ENCODE results near the gene GRHL1.

Gene GRHL1

GRCh38 chr2:9954136-9954535, 2.6 kb downstream of the GRHL1 start:
- Histone ChIP-seq H3K9ac (ENCODE audit: low read depth, low read length) (no peak overlapping the region), H3K27me3 (ENCODE audit: insufficient read depth, low read length, poor library complexity) (no peaks in the 10 kb centered on the region), H3K4me3 (ENCODE audit: low read depth in 1 of 2, low read length in 2 of 2) (no peak overlapping the region), H2AFZ (ENCODE audit: low read depth, low read length) (no peak overlapping the region), H3K27ac (ENCODE audit: low read length) (no peak overlapping the region), H3K79me2 (ENCODE audit: insufficient read depth, low read length) (peaks cover 3% of the 10 kb centered on the region; the same call in 1 of the 2 replicates), H3K36me3 (ENCODE audit: insufficient read depth, low read length) (peaks cover 4% of the 10 kb centered on the region; the same call in 1 of the 2 replicates), H4K20me1 (ENCODE audit: insufficient read depth, low read length) (no peaks in the 10 kb centered on the region), H3K4me1 (ENCODE audit: insufficient read depth, low read length) (peaks cover 26% of the 10 kb centered on the region), H3K9me3 (ENCODE audit: insufficient read depth, low read length, severe bottlenecking) (no peaks in the 10 kb centered on the region), H3K4me2 (ENCODE audit: insufficient read depth, low read length) (no peak overlapping the region)
- TF ChIP-seq EZH2 (IDR thresholded peaks at IDR 0.05; ENCODE audit: borderline replicate concordance, low read depth, low read length, severe bottlenecking) (no peak), CTCF (IDR thresholded peaks at IDR 0.05; ENCODE audit: borderline replicate concordance, extremely low read depth, low read length, poor library complexity, severe bottlenecking) (no peak)
- DNase-seq (no peak), ATAC-seq (ENCODE audit: insufficient read depth, low read depth) (no peak)

GRCh38 chr2:9958057-9958456, 6.6 kb downstream of the GRHL1 start:
- no peaks in the 10 kb centered on the region for H3K9me3 ChIP-seq (ENCODE audit: insufficient read depth, low read length, severe bottlenecking)
- H4K20me1 ChIP-seq (ENCODE audit: insufficient read depth, low read length) = no peaks in the 10 kb centered on the region
- ATAC-seq (ENCODE audit: insufficient read depth, low read depth) (no peak), DNase-seq (no peak)
- peaks cover 7% of the 10 kb centered on the region; the same call in 1 of the 2 replicates for H3K4me1 ChIP-seq (ENCODE audit: insufficient read depth, low read length)
- H3K36me3 ChIP-seq (ENCODE audit: insufficient read depth, low read length) = peaks cover 10% of the 10 kb centered on the region; the same call in 1 of the 2 replicates
- TF ChIP-seq EZH2 (IDR thresholded peaks at IDR 0.05; ENCODE audit: borderline replicate concordance, low read depth, low read length, severe bottlenecking) (no peak), CTCF (IDR thresholded peaks at IDR 0.05; ENCODE audit: borderline replicate concordance, extremely low read depth, low read length, poor library complexity, severe bottlenecking) (no peak)
- no peaks in the 10 kb centered on the region for H3K27me3 ChIP-seq (ENCODE audit: insufficient read depth, low read length, poor library complexity)
- H3K27ac ChIP-seq (ENCODE audit: low read length) = no peak overlapping the region
- no peak overlapping the region for H3K4me2 ChIP-seq (ENCODE audit: insufficient read depth, low read length)
- peaks cover 2% of the 10 kb centered on the region; the same call in 1 of the 2 replicates for H3K79me2 ChIP-seq (ENCODE audit: insufficient read depth, low read length)
- H2AFZ ChIP-seq (ENCODE audit: low read depth, low read length) = no peak overlapping the region
- no peak overlapping the region for H3K4me3 ChIP-seq (ENCODE audit: low read depth in 1 of 2, low read length in 2 of 2)
- no peak overlapping the region for H3K9ac ChIP-seq (ENCODE audit: low read depth, low read length)

GRCh38 chr2:9959262-9959661, 7.8 kb downstream of the GRHL1 start:
- H3K4me2 ChIP-seq (ENCODE audit: insufficient read depth, low read length) = no peak overlapping the region
- no peak overlapping the region for H3K9ac ChIP-seq (ENCODE audit: low read depth, low read length)
- no peaks in the 10 kb centered on the region for H3K9me3 ChIP-seq (ENCODE audit: insufficient read depth, low read length, severe bottlenecking)
- no peaks in the 10 kb centered on the region for H4K20me1 ChIP-seq (ENCODE audit: insufficient read depth, low read length)
- H3K36me3 ChIP-seq (ENCODE audit: insufficient read depth, low read length) = peaks cover 16% of the 10 kb centered on the region; the same call in 1 of the 2 replicates
- H3K4me1 ChIP-seq (ENCODE audit: insufficient read depth, low read length) = no peaks in the 10 kb centered on the region
- no peak overlapping the region for H3K27ac ChIP-seq (ENCODE audit: low read length)
- no peak for DNase-seq
- ATAC-seq (ENCODE audit: insufficient read depth, low read depth) = no peak
- H3K79me2 ChIP-seq (ENCODE audit: insufficient read depth, low read length) = peaks cover 2% of the 10 kb centered on the region; the same call in 1 of the 2 replicates
- no peaks in the 10 kb centered on the region for H3K27me3 ChIP-seq (ENCODE audit: insufficient read depth, low read length, poor library complexity)
- H3K4me3 ChIP-seq (ENCODE audit: low read depth in 1 of 2, low read length in 2 of 2) = no peak overlapping the region
- TF ChIP-seq CTCF (IDR thresholded peaks at IDR 0.05; ENCODE audit: borderline replicate concordance, extremely low read depth, low read length, poor library complexity, severe bottlenecking) = no peak
- TF ChIP-seq EZH2 (IDR thresholded peaks at IDR 0.05; ENCODE audit: borderline replicate concordance, low read depth, low read length, severe bottlenecking) = no peak
- no peak overlapping the region for H2AFZ ChIP-seq (ENCODE audit: low read depth, low read length)

- Histone ChIP-seq H3K27me3 (ENCODE audit: insufficient read depth, low read length, poor library complexity) (no peaks in the 10 kb centered on the region), H3K9ac (ENCODE audit: low read depth, low read length) (no peak overlapping the region), H3K4me1 (ENCODE audit: insufficient read depth, low read length) (no peaks in the 10 kb centered on the region), H2AFZ (ENCODE audit: low read depth, low read length) (no peak overlapping the region), H3K9me3 (ENCODE audit: insufficient read depth, low read length, severe bottlenecking) (no peaks in the 10 kb centered on the region), H3K79me2 (ENCODE audit: insufficient read depth, low read length) (no peaks in the 10 kb centered on the region), H4K20me1 (ENCODE audit: insufficient read depth, low read length) (no peaks in the 10 kb centered on the region), H3K36me3 (ENCODE audit: insufficient read depth, low read length) (peaks cover 27% of the 10 kb centered on the region; the same call in 1 of the 2 replicates), H3K27ac (ENCODE audit: low read length) (no peak overlapping the region), H3K4me2 (ENCODE audit: insufficient read depth, low read length) (no peak overlapping the region), H3K4me3 (ENCODE audit: low read depth in 1 of 2, low read length in 2 of 2) (no peak overlapping the region)
- DNase-seq (no peak), ATAC-seq (ENCODE audit: insufficient read depth, low read depth) (no peak)
- TF ChIP-seq CTCF (IDR thresholded peaks at IDR 0.05; ENCODE audit: borderline replicate concordance, extremely low read depth, low read length, poor library complexity, severe bottlenecking) (no peak), EZH2 (IDR thresholded peaks at IDR 0.05; ENCODE audit: borderline replicate concordance, low read depth, low read length, severe bottlenecking) (no peak)
These were observed 9.5 kb downstream of the GRHL1 start for GRCh38 chr2:9961013-9961412.

All from DND-41 (cell line).